Kidney epithelial cell (primary cell): Measurements from ENCODE around the gene IGSF11. TPM values are rescaled to one million over a fixed set of nuclear protein-coding genes. Genes with fewer than 3 reads are reported as not detected.

ENCODE experiments used
- DNase-seq: peaks from one replicate; pipeline ENCODE4 v3.0.0-alpha.2; 2010; ENCODE audit warnings: low read depth
- H3K27me3 ChIP-seq: 2 replicates; pipeline ENCODE4 v1.6.0; 2011; ENCODE audit warnings: low read length; ENCODE audit not compliant: control insufficient read depth, insufficient read depth
- H3K36me3 ChIP-seq: 2 replicates; pipeline ENCODE4 v1.5.1; 2011; ENCODE audit warnings: low read length; ENCODE audit not compliant: control insufficient read depth, insufficient read depth
- H3K4me3 ChIP-seq: 2 replicates; pipeline ENCODE4 v1.5.1; 2011; ENCODE audit warnings: low read depth, mild to moderate bottlenecking, control low read depth, low read length
- CTCF ChIP-seq: IDR thresholded peaks from 2 replicates; pipeline ENCODE4 v1.5.1; 2011; ENCODE audit warnings: mild to moderate bottlenecking, moderate library complexity, low read length, control low read depth, inconsistent platforms; ENCODE audit not compliant: insufficient read depth, poor library complexity, severe bottlenecking
- total RNA-seq: library from RNA; depleted of rRNA; stranded (reverse); fragments of >200 nt; gene quantifications from 2 replicates; pipeline ENCODE4 v1.2.3, GENCODE V29; 2015

The IGSF11 gene
- total RNA-seq, 1 donor from 2014 or later: not detected

GRCh38 chr3:118987477-118987876, 47.2 kb downstream of the IGSF11 start:
- TF ChIP-seq CTCF: no peak
- Histone ChIP-seq H3K27me3 (no peaks in the 10 kb centered on the region), H3K4me3 (no peak overlapping the region), H3K36me3 (no peaks in the 10 kb centered on the region)
- DNase-seq: no peak

- no peak overlapping the region for H3K4me3 ChIP-seq
- H3K36me3 ChIP-seq: no peaks in the 10 kb centered on the region
- no peaks in the 10 kb centered on the region for H3K27me3 ChIP-seq
- no peak for TF ChIP-seq CTCF
- no peak for DNase-seq
Observed at GRCh38 chr3:118986734-118987133, 47.9 kb downstream of the IGSF11 start.

GRCh38 chr3:118984699-118985098, 49.9 kb downstream of the IGSF11 start:
- TF ChIP-seq CTCF: no peak
- Histone ChIP-seq H3K4me3 (no peak overlapping the region), H3K27me3 (no peaks in the 10 kb centered on the region), H3K36me3 (no peaks in the 10 kb centered on the region)
- DNase-seq: no peak

- no peak for TF ChIP-seq CTCF
- Histone ChIP-seq H3K27me3 (no peaks in the 10 kb centered on the region), H3K4me3 (no peak overlapping the region), H3K36me3 (no peaks in the 10 kb centered on the region)
- no peak for DNase-seq
Observed at GRCh38 chr3:118981494-118982134, 53.0 kb downstream of the IGSF11 start.

- TF ChIP-seq CTCF: no peak
- Histone ChIP-seq H3K27me3 (no peaks in the 10 kb centered on the region), H3K36me3 (no peaks in the 10 kb centered on the region), H3K4me3 (no peak overlapping the region)
- no peak for DNase-seq
Observed at GRCh38 chr3:118980832-118981231, 53.8 kb downstream of the IGSF11 start.

- H3K36me3 ChIP-seq: no peaks in the 10 kb centered on the region
- DNase-seq: no peak
- no peaks in the 10 kb centered on the region for H3K27me3 ChIP-seq
- H3K4me3 ChIP-seq: no peak overlapping the region
- TF ChIP-seq CTCF: no peak
Observed at GRCh38 chr3:118978393-118978758, 56.3 kb downstream of the IGSF11 start.
